NCI-H2171 (cell line): ENCODE data around the gene SCGB2A2.

ENCODE experiments used
- DNase-seq: peaks from one replicate; lab custom pipeline; 2025; lab: John Stamatoyannopoulos, UW

Gene SCGB2A2

DNA sequence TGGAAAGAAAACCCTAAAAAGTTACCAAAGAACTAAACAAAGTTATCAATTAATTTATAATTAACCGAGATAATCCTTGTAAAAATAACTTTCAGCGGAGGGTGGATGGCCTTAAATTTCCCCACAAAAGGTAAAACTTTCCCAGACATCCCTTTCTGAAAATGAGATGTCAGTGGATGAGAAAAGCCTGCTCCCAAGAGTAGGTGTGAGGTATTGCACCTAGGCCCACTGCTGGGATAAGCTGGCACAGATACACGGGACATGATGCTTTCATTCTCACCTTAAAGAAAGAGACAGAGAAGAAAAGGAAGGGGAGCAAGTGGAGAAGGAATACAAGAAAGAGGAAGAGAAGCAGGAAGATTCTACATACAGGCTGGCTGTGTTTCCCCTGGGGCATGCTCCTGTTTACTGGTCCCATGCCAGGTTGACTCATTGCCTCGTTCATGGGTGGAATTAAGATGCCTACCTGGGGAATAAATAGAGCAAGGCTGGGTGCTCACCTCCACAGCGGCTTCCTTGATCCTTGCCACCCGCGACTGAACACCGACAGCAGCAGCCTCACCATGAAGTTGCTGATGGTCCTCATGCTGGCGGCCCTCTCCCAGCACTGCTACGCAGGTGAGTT lies at the start of gene SCGB2A2:
Gene SCGB2A2, plus strand, starts transcription at position 505 of the 625 bp plus-strand sequence. Its CDS starts 59 bp downstream, at position 564.
- DNase-seq: no peak

GRCh38 chr11:62221498-62221897 lies 48.5 kb upstream of the SCGB2A2 start:
- DNase-seq: no peak

- no peak for DNase-seq
Observed at GRCh38 chr11:62223095-62223494, 46.9 kb upstream of the SCGB2A2 start.

DNA sequence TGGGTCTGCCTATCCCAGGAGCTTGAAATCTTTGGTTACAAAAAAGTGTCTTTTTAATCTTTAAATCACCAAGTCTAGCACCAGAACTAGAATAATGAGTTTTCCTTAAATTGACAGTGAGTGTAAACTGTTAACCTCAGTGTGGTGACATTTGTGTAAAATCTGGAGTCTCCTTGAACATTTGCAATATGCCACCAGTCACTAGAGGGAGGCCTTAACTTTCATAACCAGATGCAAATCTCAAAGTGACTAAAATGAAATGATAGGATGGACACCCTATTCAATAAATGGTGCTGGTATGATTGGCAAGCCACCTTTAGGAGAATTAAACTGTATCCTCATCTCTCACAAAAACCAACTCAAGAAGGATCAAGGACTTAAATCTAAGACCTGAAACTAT lies 36.2 kb upstream of the SCGB2A2 start:
- DNase-seq: no peak

DNA sequence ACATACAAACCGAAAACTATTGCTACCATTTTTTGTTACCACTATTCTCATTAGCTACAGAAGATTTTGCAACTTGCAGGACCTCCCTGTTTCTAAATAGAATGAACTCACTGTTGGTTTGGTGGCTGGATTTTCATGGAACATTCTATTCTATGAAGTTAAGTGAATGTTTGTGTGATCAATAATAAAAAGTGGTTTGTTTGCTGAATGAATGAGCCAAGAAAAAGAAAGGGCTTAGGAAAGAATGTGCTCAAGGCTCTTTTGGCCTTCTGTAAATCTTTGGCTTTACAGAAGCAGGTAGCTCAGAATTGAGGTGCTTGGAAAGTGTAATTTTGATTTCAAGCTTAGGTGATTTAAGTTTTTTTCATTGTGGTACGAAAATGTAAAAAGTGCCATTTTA lies 33.8 kb upstream of the SCGB2A2 start:
- no peak for DNase-seq

GRCh38 chr11:62237499-62237898 lies 32.5 kb upstream of the SCGB2A2 start:
- DNase-seq: no peak

DNA sequence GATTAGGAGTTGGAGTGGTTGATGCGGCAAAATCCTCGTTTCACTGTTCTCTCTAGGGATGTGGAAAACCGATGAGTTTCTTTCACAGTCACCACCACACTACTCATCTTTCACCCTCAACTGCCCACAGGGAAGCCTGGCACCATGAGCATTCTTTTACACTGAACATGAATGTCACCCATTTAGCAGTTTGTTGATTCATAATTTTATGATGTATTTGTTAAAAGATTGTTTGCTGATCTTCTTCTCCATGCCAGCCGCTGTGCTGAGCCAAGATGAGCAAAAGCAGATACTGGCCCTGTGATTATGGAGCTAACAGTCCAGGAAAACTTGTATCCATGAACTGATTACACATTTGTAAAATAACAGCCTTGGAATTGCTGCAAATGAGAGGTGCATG lies 31.8 kb upstream of the SCGB2A2 start:
- DNase-seq: no peak

DNA sequence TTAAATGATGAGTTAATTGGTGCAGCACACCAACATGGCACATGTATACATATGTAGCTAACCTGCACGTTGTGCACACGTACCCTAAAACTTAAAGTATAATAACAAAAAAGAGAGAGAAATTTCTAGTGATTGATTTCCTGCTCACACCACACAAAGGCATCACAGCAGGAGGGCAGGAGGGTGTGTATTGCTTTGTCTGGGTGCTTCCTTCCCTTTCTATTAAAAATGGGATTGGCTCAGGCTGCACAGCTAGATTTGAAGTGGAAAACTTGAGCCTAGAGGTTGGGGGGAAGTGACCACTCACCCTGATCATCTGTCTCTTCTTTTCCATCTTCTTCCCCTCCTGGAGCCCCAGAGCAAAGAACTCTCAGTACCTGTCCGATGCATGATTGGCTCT lies 28.9 kb upstream of the SCGB2A2 start:
- DNase-seq: no peak

GRCh38 chr11:62242021-62242420 lies 27.9 kb upstream of the SCGB2A2 start, which contains the start of gene SCGB1D2:
TSS of gene SCGB1D2 (plus strand) at chr11:62242239. CDS start at chr11:62242308, 69 bp downstream.
- DNase-seq: no peak

DNA sequence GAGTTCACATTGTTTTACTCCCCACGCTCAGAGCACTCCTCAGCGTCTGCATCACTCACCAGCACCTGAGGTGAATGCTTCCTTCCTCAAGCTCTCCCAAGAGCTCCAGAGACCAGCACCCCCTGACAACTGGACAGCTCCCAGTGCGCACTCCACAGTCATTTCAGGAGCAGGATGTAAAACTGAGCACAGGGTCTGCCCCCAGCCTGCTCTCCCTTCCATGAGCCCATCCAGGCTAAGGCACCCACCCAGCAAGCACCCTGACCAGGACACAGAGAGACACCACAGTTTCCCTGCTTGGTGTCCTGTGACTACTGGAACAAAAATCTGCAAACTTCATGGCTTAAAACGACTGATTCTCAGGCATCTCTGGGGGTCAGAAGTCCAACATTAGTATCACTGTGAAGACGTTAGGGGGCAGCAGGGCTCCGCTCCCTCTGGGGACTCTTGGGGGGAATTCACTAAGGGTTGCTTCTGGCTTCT lies 24.6 kb upstream of the SCGB2A2 start:
- DNase-seq: no peak

GRCh38 chr11:62251698-62252097 lies 18.3 kb upstream of the SCGB2A2 start:
- DNase-seq: no peak

DNA sequence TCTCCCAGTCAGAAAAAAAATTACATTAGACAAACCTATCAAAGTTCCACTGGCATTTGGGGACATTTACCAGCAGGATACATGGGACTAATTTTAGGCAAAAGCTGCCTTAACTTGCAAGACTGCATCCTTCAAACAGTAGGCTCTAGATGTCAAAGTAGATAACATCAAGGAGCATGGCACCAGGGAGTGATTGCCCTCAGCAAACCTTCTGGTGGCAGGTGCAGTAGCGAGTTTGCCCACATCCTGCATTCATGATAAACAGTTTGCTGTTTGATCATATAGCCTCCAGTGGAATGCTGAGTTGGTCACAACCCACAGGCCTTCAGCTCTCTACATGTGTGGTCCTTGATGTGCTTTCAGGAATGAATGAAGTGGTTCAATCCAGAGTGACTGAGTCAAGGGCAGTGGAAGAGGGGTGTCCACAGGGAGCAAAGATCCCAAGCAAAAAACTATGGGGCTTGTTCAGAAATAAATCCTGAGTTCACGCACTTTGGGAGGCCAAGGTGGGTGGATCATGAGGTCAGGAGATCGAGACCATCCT lies 15.9 kb upstream of the SCGB2A2 start:
- no peak for DNase-seq

DNA sequence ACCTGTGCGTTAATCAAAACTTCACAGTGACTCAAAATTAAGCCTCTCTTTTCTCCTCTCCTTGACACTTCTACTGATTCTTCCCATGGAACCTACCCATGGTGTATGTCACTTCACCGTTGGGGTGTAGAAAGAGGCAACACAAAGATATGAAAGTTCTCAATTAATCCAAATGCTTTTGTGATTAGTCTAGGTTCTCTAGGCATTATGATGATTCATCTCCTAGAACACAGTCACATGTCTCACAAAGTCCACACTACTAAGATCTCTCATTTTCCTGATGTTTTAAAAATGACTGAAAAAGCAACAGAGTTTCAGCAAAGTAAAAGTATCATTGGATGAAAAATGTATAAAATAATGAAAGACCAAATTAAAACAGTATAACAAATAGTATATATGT lies 13.7 kb upstream of the SCGB2A2 start:
- DNase-seq: no peak

DNA sequence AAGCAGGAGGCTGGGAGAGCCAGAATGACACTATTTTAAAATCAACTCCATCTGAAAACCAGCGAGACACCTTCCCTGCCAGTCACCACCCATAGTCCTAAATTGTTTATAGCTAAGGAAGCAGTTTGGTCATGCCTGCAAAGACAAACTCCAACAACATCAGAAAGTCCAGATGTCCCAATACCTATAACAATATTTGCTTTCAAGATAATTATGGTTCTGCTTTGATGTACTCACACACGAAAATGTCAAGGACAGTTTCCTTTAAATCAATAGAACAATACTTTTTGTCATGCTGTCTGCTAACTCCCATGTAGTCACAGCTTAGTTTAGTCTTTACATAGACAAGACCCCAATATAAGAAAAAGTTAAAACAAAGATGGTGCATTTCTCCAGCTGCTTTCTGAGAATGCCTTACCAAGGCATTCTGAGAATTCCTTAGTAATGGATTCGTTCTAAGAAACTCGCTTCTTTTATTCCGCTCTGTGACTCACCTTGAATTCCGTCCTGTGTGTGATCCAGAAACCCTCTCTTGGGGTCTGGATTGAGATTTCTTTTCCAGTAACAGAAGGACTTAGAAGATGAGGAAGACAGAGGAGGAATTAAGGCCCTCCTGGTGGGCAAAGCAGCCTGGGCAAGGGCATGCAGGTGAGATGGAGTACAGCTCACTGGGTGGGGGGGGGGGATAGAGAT lies 9.6 kb upstream of the SCGB2A2 start:
- DNase-seq: no peak

- DNase-seq: no peak
Observed at GRCh38 chr11:62264004-62264403, 6.0 kb upstream of the SCGB2A2 start.

DNA sequence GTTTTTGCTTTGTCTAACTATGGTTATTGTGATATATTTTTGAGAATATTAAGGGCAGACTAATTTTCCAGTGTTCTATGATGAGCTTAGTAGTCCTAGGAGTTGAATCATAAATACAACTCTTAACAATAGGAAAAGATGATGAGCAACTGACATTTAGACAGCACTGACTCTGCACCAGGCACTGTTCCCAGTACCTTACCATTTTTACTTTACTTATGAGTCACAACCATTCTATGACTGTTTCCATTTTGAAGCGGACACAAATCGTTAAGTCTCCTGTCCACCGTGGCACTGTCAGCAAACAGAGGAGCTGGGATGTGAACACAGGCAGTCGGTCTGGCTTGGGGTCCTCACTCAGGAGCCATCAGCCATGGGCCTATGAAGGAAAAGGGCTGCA lies 3.4 kb upstream of the SCGB2A2 start:
- no peak for DNase-seq

- DNase-seq: no peak
Observed at GRCh38 chr11:62267050-62267449, 2.9 kb upstream of the SCGB2A2 start.

DNA sequence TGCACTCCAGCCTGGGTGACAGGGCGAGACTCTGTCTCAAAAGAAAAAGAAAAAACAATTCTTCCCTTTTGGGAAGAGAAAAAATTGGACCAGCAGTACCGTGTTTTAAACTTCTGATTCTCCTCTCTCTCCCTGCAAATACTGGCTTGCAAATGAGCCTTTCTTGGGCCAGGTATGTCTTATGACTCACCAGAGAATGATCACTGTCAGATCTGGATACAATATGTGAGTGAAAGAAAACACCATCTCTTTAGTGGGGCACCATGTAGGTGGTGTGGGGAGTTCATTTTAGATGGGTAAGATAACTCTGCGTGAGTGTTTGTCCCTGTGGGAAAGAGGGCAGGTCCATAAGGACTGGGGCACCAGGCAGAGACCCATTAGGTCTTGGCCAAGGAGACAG lies 2.4 kb upstream of the SCGB2A2 start:
- DNase-seq: no peak

GRCh38 chr11:62273284-62273683 lies 3.3 kb downstream of the SCGB2A2 start:
- DNase-seq: no peak

DNA sequence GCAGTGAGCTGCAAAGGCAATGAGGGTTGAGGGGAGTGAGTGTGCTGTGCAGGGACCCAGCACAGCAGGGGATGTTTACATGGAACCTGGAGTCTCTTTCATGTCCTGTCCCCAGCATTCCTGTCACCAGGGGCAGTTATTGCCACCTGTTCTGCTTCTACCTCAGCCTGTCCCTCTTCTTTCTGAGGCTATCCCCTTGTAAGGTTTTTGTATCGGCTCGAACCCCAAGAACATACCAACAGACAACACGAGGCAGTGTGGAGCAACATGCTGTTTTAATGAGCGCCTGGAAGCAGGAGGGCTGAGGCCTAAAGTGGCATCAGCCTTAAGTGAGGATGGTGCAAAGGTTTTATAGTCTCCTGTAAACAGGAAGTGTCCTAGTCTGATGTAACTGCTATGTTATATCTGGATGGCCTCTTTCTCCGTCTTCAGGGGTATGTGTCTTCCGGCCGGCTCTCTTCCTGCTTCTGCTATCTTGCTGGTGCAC lies 3.9 kb downstream of the SCGB2A2 start:
- DNase-seq: no peak

DNA sequence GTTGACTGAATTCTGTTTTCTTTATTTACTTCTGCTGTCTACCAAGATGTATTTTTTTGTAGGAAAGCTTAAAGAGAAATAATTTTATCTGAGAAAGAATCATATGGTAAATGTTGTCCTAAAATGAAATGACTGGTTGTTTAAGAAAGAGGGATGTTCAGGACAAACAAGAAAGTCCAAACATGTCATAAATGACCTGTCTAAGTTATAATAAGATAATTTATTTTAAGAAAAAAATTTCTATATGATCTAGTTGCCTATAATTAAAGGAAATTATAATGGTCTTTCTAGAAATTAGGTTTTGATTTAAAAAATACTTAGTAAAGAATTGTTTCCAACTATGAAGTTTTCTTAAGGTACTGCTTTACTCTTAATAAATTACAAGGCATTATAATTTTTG lies 10.5 kb downstream of the SCGB2A2 start:
- DNase-seq: no peak

- no peak for DNase-seq
Observed at GRCh38 chr11:62295504-62295903, 25.5 kb downstream of the SCGB2A2 start.

DNA sequence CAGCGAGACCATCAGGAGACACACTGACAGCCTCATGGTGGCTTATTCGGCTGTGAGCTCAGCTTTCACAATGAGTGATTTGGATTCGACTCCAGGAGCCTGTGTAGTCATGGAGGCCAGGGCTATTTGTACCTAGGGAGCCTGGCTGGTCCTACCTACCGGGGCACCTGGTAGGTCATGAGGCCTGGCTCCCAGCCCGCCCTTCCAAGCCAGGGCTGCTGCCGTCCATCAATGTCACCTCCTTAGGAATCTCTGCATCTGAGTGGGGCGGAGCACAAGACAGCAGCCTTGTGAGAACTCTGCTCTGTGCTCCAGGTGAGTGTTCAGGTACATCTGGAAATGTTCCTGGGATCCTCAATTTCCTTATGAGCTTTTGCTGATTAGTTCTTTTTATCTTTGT lies 29.0 kb downstream of the SCGB2A2 start, which contains the start of gene SCGB1D4:
Gene SCGB1D4, minus strand, starts transcription at position 101 of the 400 bp plus-strand sequence. Its CDS starts 65 bp downstream, at position 36.
- no peak for DNase-seq
